ENCODE results near the gene ZNF670. TPM values are rescaled to one million over a fixed set of nuclear protein-coding genes. Genes with fewer than 3 reads are reported as not detected.

ZNF670 gene
- total and polyA plus RNA-seq, 9 of the 15 experiments (the other 6 are each of a cell fraction or from before 2014, with no cell fraction given): 7.1 to 23.4 (median 11.8) TPM

- TF ChIP-seq E2F4 (CRISPR knock-in tag; IDR thresholded peaks at IDR 0.05; ENCODE audit: low read depth): no peak
- no peak for TF ChIP-seq BRF1 (IDR thresholded peaks at IDR 0.05; ENCODE audit: borderline replicate concordance, extremely low read depth, insufficient read length)
- no peak for TF ChIP-seq CHD4 (IDR thresholded peaks at IDR 0.05; ENCODE audit: insufficient read depth, insufficient replicate concordance, low read depth, low read length, poor library complexity, severe bottlenecking)
- TF ChIP-seq PBX2 (CRISPR knock-in tag; IDR thresholded peaks at IDR 0.05; ENCODE audit: low read depth): no peak
- no peak for TF ChIP-seq PBX2 (tag; conservative IDR thresholded peaks at IDR 0.05; ENCODE audit: low read depth)
- no peak for TF ChIP-seq ZNF282 (CRISPR knock-in tag; IDR thresholded peaks at IDR 0.05)
- peak; percentile 86 for TF ChIP-seq TOE1 (IDR thresholded peaks at IDR 0.05; ENCODE audit: borderline replicate concordance)
- TF ChIP-seq TOE1 (CRISPR knock-in tag; IDR thresholded peaks at IDR 0.05; ENCODE audit: borderline replicate concordance, low read depth): no peak
- TF ChIP-seq EHMT2 (IDR thresholded peaks at IDR 0.05): 0 out of 2 replicates have a peak, but pooled peaks have one; percentile 49
- TF ChIP-seq ZNF444 (CRISPR knock-in tag; IDR thresholded peaks at IDR 0.05): no peak
- no peak for TF ChIP-seq ETV6 (IDR thresholded peaks at IDR 0.05; ENCODE audit: borderline replicate concordance in 1 of 2, low read depth in 2 of 2, low read length in 1 of 2)
- no peak for TF ChIP-seq ETV6 (CRISPR knock-in tag; IDR thresholded peaks at IDR 0.05; ENCODE audit: borderline replicate concordance)
- TF ChIP-seq TCF15 (CRISPR knock-in tag; IDR thresholded peaks at IDR 0.05): no peak
- no peak for TF ChIP-seq GATAD2A (IDR thresholded peaks at IDR 0.05)
- no peak for TF ChIP-seq SNRNP70 (optimal IDR thresholded peaks at IDR 0.05; ENCODE audit: low read depth, low read length)
- TF ChIP-seq ZBED1 (IDR thresholded peaks at IDR 0.05): peak; percentile 87
- TF ChIP-seq ZEB2 (IDR thresholded peaks at IDR 0.05): peak; percentile 96
- TF ChIP-seq GTF2E2 (tag; IDR thresholded peaks at IDR 0.05): no peak
- TF ChIP-seq U2AF1 (optimal IDR thresholded peaks at IDR 0.05; ENCODE audit: low read depth, low read length): no peak
- TF ChIP-seq ZNF280A (IDR thresholded peaks at IDR 0.05; ENCODE audit: low read depth, partially characterized antibody): no peak
- TF ChIP-seq PTBP1 (IDR thresholded peaks at IDR 0.05; ENCODE audit: low read depth, low read length): no peak
- no peak for TF ChIP-seq KLF6 (CRISPR knock-in tag; IDR thresholded peaks at IDR 0.05; ENCODE audit: borderline replicate concordance)
- no peak for TF ChIP-seq BRCA1 (IDR thresholded peaks at IDR 0.05)
- no peak for TF ChIP-seq BRCA1 (CRISPR knock-in tag; IDR thresholded peaks at IDR 0.05)
- no peak for TF ChIP-seq ZNF764 (CRISPR knock-in tag; IDR thresholded peaks at IDR 0.05; ENCODE audit: low read depth)
Observed at GRCh38 chr1:247110627-247111258, 32.1 kb upstream of the ZNF670 start (continued).

Data from K562 (cell line).